GM19324 (cell line): ENCODE data around the gene CRYGD.
"Not testable (repeated sequence)": the region's sequence is repeated elsewhere in the genome, so short reads cannot be mapped to it uniquely, and the experiment has no call there.

Experiments
- ATAC-seq: cut with Tn5 transposase; IDR thresholded peaks from one replicate; pipeline ENCODE4 v1.9.1; 2021; ENCODE audit warnings: mild to moderate bottlenecking, moderate library complexity; ENCODE audit not compliant: unreplicated experiment, low FRiP score

Gene CRYGD

DNA sequence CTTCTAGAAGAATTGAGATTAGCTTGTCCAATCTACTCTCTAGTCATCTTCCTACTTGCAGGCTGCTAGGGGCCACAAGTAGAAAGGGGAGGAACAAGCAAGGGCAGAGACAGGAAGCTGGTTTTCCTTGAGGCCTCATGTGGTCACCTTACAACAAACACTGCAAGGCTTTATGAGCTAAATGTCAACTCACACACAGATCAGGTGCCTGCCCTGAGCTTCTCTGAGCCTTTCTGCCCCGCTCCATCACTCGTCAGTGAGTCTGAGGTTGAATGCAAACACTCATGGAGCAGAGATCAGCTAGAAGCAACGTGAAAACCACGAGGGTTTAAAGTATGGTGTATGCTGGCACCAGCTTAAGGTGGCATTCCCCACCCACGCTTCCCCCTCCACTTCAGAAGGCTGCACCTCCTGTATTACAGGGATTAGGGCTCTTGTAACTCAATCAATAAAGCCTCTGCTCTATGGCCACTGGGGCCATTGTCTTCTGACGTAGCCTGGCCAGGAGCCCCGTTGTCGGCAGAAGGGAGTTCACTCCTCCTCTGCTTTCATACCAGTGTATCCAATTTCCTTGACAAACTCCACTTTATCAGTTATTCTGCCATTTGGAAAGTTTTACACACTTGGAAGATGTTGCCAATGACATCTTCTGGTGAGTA lies 10.7 kb upstream of the CRYGD start:
- ATAC-seq, result no peak

DNA sequence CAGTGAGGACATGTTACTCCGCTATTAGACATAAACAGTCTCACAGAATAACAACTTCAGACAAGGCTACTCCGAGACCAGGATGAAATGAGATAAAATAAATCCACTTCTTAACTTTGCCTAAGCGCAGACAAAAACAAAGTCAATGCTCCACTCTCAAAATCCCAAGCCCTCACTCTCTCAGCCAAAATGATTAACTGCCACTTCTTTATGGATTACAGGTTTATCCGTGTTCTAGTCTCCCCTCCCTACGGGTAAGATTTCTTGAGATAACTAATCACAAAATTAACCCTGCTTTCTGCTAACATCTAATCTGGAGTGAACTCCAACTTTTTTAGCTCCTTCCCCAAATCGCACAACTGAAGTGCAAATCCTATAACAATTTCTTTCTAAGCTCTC lies 6.4 kb upstream of the CRYGD start:
- ATAC-seq, result no peak

- ATAC-seq, result no peak
Observed at GRCh38 chr2:208129744-208130711, 5.7 kb upstream of the CRYGD start, which contains the start of gene CRYGC. TSS of gene CRYGC (minus strand) at chr2:208129828. CDS start at chr2:208129792, 36 bp downstream.

DNA sequence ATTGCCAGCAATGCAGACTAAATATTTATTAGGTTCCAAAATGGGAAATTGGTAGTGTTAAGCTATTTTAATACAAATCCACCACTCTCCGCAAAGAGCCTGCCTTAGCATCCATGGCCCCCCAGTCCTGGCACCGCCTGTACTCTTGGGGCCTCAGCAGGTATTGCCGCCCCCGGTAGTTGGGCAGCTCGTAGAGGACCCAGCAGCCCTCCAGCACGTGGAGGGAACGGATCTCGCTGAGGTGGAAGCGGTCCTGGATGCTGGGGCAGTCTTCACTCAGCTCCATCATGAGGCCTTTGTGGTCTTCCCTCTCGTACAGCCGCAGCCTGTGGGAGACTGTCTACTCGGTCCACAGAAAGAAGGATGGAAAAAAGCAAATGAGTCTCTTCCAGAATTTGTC lies 3.8 kb upstream of the CRYGD start:
- ATAC-seq, result no peak

DNA sequence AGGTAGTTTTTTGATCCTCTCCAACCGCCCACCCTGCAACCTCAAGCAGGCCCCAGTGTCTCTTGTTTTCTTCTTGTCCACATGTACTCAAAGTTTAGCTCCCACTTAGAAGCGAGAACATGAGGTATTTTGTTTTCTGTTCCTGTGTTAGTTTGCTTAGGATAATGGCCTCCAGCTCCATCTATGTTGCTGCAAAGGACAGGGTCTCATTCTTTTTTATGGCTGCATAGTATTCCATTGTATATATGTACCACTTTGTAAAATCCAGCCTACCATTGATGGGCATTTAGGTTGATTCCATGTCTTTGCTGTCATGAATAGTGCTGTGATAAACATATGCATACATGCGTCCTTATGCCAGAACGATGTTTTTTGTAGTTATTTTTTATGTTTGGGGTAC lies 2.8 kb upstream of the CRYGD start:
- no peak for ATAC-seq

DNA sequence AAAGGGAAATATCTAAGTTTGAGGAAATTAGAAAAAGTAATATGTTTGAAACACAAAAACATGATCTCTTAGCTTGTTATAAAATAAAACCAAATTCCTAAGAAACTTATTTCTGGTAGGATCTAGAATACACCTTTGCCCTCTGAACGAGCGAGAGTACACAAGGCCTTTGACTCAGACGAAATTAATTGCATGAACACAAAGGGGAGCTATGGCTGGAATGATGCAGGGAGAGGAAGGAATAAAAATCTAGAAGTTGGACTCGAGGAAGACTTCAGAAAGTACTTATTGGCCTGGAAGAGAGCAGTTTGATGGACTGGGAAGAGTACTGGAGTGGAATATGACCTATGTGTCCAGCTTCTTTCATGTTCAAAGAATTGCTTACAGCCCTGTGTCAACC lies 927 bp upstream of the CRYGD start:
- ATAC-seq, result no peak

DNA sequence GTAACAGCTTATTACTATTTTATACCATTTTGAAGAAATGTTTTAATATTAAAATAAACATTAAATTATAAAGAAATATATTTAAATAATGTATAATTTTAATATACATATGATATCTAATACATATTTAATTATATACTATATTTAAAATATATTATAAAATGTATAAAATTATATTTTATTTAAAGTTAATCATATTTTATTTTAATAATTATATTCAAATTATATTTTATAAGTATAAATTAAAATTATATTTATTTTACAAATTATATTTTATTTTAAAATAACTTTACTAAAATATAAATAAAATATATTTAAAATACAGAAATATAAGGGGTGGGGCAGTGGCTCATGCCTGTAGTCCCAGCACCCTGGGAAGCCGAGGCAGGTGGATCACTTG lies 2.1 kb downstream of the CRYGD start:
- ATAC-seq, result no peak

- ATAC-seq, result no peak
Observed at GRCh38 chr2:208118918-208119317, 5.4 kb downstream of the CRYGD start.

DNA sequence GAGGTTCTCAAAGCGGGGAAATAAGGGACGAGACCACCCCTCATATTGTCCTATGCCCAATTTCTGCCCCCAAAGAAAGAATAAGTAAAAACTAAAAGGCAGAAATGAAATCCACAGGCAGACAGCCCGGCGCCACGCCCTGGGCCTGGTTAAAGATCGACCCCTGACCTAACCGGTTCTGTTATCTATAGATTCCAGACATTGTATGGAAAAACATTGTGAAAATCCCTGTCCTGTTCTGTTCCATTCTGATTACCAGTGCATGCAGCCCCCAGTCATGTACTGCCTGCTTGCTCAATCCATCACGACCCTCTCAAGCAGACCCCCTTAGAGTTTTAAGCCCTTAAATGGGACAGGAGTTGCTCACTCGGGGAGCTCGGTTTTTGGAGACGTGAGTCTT lies 6.9 kb downstream of the CRYGD start:
- not testable (repeated sequence) for ATAC-seq

DNA sequence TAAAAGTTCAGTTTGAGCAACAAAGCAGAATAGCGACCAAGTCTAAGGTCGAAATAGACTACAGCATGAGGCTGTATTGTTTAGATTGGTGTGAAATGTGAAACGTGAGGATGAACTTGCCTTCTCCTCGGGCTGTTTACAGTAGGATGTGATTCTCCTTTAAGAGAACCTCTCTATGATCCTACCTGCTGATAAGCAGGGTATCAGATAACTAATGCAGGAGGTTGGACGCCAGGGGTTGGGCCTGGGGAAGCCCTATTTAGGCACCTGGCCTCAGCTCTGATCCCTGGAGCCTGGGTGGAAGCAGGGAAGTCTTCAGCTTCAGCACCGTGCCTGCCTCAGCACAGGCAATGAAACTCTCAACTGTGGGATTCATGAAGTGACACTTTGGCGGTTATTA lies 11.4 kb downstream of the CRYGD start:
- ATAC-seq, result no peak

- ATAC-seq, result not testable (repeated sequence)
Observed at GRCh38 chr2:208112273-208112745, 12.0 kb downstream of the CRYGD start.

DNA sequence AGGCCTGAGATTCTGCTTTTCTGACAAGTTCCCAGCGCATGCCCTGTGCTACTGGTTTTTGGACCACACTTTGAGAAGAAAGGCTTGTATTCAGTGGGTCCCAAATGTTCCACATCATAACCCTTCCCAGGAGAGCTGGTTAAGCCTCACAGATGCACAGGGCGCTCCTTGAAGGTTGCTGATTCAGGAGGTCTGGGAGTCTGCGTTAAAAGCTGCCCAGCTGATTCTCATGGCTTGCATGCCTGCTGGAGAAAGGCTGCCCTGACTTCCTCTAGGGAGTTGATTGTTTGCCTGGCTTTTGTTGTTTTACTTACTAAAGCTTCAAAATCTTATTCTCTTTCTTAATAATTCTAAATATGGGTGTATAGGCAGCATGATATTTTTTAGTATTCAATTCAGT lies 20.7 kb downstream of the CRYGD start:
- ATAC-seq, result no peak

GRCh38 chr2:208101716-208102631 lies 22.4 kb downstream of the CRYGD start:
- no peak for ATAC-seq

- ATAC-seq, result no peak
Observed at GRCh38 chr2:208099682-208100470, 24.4 kb downstream of the CRYGD start.

DNA sequence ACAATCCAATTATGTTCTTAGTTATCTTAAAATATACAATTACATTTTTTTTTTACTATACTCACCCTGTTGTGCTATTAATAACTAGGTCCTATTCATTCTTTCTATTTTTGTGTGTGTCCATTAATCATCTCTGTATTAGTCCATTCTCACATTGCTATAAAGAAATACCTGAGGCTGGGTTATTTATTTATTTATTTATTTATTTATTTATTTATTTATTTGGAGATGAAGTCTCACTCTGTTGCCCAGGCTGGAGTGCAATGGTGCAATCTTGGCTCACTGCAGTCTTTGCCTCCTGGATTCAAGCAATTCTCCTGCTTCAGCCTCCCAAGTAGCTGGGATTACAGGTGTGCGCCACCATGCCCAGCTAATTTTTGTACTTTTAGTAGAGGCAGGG lies 25.6 kb downstream of the CRYGD start:
- ATAC-seq, result not testable (repeated sequence)

GRCh38 chr2:208098267-208098666 lies 26.1 kb downstream of the CRYGD start:
- no peak for ATAC-seq

DNA sequence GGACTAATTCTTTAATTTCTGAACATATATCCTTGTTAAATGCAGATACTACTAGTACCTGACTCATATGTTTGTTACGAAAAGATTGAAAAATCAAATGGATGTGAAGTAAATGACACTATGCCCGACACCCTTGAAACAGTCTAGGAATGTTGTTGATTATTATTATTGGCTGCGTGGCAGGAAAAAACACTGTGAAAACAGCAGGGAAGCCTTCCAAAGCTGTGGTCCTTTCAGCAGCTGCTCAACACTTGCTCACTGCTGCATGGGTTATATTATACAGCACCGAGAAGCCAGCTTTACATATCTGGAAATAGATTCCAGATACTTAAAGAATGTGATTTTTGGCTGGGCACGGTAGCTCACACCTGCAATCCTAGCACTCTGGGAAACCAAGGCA lies 26.5 kb downstream of the CRYGD start:
- ATAC-seq, result no peak

DNA sequence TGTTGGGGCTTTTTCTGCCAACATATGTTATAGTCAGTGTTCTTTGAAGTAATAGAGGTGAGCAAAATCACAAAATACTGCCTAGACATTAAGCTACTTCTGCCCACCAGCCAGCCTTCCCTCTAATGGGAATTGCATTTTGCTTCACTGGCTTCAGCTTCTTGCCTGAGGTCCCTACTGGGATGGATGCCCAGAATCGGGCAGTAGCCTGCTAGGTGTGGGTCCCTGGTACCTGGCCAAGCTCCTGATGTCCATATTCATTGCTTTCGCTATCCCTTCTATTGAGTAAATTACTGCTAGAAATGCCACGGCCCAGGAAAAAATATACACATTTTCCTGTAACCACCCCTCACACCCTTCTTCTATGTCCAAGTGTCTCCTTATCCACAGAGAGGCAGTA lies 27.0 kb downstream of the CRYGD start:
- ATAC-seq, result no peak

DNA sequence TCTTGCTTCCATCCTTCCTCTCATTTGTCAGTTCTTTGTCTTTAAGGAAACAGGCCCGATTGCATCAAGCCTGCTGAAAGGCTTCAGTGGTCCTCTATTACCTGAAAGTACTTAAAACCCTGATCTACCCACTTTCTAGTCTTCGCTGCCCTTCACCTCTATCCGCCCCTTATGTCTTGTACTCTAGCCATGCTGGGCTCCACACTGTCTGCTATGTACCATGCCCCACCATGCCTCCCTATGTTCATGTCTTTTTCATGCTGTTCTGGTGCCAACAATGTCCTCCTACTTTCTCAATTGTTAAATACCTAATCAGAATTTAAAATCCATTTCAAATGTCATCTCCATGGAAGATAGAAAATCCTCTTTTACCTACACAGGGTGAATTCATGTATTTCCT lies 28.2 kb downstream of the CRYGD start:
- ATAC-seq, result no peak

- no peak for ATAC-seq
Observed at GRCh38 chr2:208093128-208093527, 31.2 kb downstream of the CRYGD start.
